Osteoblast (primary cell): ENCODE measurements around the gene IQCE. TPM values are rescaled to one million over a fixed set of nuclear protein-coding genes. Genes with fewer than 3 reads are reported as not detected.

Source experiments
- DNase-seq: peaks from one replicate; pipeline ENCODE4 v3.0.0; 2011; ENCODE audit warnings: low spot score, mixed read lengths; ENCODE audit not compliant: insufficient read length; ENCODE audit errors: missing footprints
- H2AFZ ChIP-seq: 2 replicates; pipeline ENCODE4 v1.6.0; 2011; ENCODE audit warnings: mild to moderate bottlenecking, low read length
- H3K27ac ChIP-seq: 2 replicates; pipeline ENCODE4 v1.5.1; 2011; ENCODE audit warnings: mild to moderate bottlenecking, low read depth, low read length, moderate library complexity
- H3K27me3 ChIP-seq: 2 replicates; pipeline ENCODE4 v1.6.0; 2012; ENCODE audit warnings: mild to moderate bottlenecking, control low read depth, inconsistent platforms, low read length, moderate library complexity; ENCODE audit not compliant: insufficient read depth
- H3K36me3 ChIP-seq: 2 replicates; pipeline ENCODE4 v1.5.1; 2011; ENCODE audit warnings: mild to moderate bottlenecking, low read length, control low read depth, moderate library complexity; ENCODE audit not compliant: insufficient read depth
- H3K4me1 ChIP-seq: 2 replicates; pipeline ENCODE4 v1.5.1; 2011; ENCODE audit warnings: mild to moderate bottlenecking, low read length, control low read depth, moderate library complexity; ENCODE audit not compliant: insufficient read depth
- H3K4me2 ChIP-seq: 2 replicates; pipeline ENCODE4 v1.6.0; 2011; ENCODE audit warnings: mild to moderate bottlenecking, low read length; ENCODE audit not compliant: insufficient read depth
- H3K4me3 ChIP-seq: fragments of 200-600 bp; sonication (generic); 3 replicates; pipeline ENCODE4 v1.5.1; 2012; ENCODE audit warnings: mild to moderate bottlenecking, low read length, inconsistent platforms; ENCODE audit not compliant: insufficient read depth
- H3K79me2 ChIP-seq: 2 replicates; pipeline ENCODE4 v1.6.0; 2012; ENCODE audit warnings: mild to moderate bottlenecking, low read length, control low read depth, inconsistent platforms; ENCODE audit not compliant: insufficient read depth
- H3K9me3 ChIP-seq: 2 replicates; pipeline ENCODE4 v1.5.1; 2011; ENCODE audit warnings: low read depth, low read length, control low read depth
- H4K20me1 ChIP-seq: 2 replicates; pipeline ENCODE4 v1.6.0; 2012; ENCODE audit warnings: mild to moderate bottlenecking, low read length, control low read depth; ENCODE audit not compliant: insufficient read depth
- CTCF ChIP-seq: IDR thresholded peaks from 2 replicates; pipeline ENCODE4 v1.5.1; 2011; ENCODE audit warnings: mild to moderate bottlenecking, low read depth, low read length, moderate library complexity; ENCODE audit errors: extremely low read depth
- total RNA-seq: library from RNA; depleted of rRNA; stranded (reverse); fragments of >200 nt; gene quantifications from 2 replicates; pipeline ENCODE4 v1.2.3, GENCODE V29; 2012

Gene IQCE
- total RNA-seq, 1 donor, result 18.8 TPM

GRCh38 chr7:2605608-2606538, 47.1 kb downstream of the IQCE start:
- Histone ChIP-seq H3K4me1 (no peaks in the 10 kb centered on the region), H3K4me3 (no peak overlapping the region), H3K36me3 (peaks cover 4% of the 10 kb centered on the region), H3K79me2 (no peaks in the 10 kb centered on the region), H4K20me1 (no peaks in the 10 kb centered on the region), H3K9me3 (no peaks in the 10 kb centered on the region), H3K27ac (no peak overlapping the region), H3K4me2 (no peak overlapping the region), H2AFZ (no peak overlapping the region), H3K27me3 (no peaks in the 10 kb centered on the region)
- DNase-seq, result peak; percentile 83
- TF ChIP-seq CTCF, result no peak

- peak; percentile 91 for DNase-seq
- Histone ChIP-seq H3K4me1 (no peaks in the 10 kb centered on the region), H4K20me1 (no peaks in the 10 kb centered on the region), H3K27ac (no peak overlapping the region), H3K4me3 (no peak overlapping the region), H2AFZ (no peak overlapping the region), H3K9me3 (no peaks in the 10 kb centered on the region), H3K36me3 (no peaks in the 10 kb centered on the region), H3K79me2 (no peaks in the 10 kb centered on the region), H3K27me3 (no peaks in the 10 kb centered on the region), H3K4me2 (peak overlapping the region; percentile 52)
- no peak for TF ChIP-seq CTCF
Observed at GRCh38 chr7:2606539-2606936, 47.8 kb downstream of the IQCE start.

GRCh38 chr7:2607122-2607922, 48.5 kb downstream of the IQCE start:
- H3K36me3 ChIP-seq, result no peaks in the 10 kb centered on the region
- peak overlapping the region; percentile 52 for H3K4me2 ChIP-seq
- peak; percentile 91 for DNase-seq
- no peak overlapping the region for H3K4me3 ChIP-seq
- H3K27ac ChIP-seq, result no peak overlapping the region
- peaks cover 2% of the 10 kb centered on the region for H4K20me1 ChIP-seq
- no peaks in the 10 kb centered on the region for H3K27me3 ChIP-seq
- H2AFZ ChIP-seq, result peak overlapping the region; percentile 49
- no peak for TF ChIP-seq CTCF
- no peaks in the 10 kb centered on the region for H3K79me2 ChIP-seq
- H3K9me3 ChIP-seq, result no peaks in the 10 kb centered on the region
- H3K4me1 ChIP-seq, result no peaks in the 10 kb centered on the region
